Dedifferentiated amniotic fluid mesenchymal stem cell (primary cell): ENCODE results near the gene SLC24A1.
"Not testable (repeated sequence)": the region's sequence is repeated elsewhere in the genome, so short reads cannot be mapped to it uniquely, and the experiment has no call there.

ENCODE experiments used
- DNase-seq: peaks from one replicate; pipeline ENCODE4 v3.0.0-alpha.2; 2016; ENCODE audit errors: extremely low spot score

Gene SLC24A1

DNA sequence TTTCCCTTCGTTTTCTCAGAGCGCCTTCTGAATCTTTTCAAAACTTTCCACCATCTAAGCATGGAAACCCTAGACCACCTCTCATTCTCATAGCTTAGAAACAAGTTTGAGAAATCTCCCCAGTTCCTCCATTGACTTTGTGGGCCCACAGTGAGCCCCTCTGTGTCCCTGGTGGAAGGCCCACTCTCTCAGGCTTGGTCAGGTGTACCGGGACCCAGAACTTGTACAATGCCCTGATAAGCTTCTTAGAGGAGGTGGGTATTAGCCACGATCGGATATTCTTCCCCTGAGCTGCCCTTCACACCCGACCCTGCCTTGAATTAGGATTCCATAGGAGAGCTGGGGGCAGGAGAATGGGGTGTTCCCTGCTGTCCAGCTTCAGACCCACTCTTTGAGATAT is at the start of gene SLC24A1:
SLC24A1 (plus strand) TSS at position 301 of the 400 bp plus-strand sequence. CDS start 2,143 bp downstream, outside the sequence.
- DNase-seq: no peak

DNA sequence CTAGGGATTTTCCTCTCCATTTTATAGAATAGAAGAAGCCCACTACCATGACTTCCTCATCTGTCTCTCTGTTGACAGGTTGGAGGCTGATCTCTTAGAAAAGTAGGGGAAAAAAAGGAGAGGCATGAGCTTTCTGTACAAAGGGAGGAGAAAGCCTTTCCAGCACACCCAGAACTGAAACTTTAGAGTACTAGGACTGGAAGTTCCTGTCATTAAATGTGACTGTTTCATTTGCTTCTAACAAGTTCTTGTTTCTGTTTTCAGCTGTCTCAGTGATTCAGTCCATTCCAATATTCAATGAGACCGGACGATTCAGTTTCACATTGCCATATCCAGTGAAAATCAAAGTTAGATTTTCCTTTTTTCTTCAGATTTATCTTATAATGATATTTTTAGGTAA is 49.8 kb upstream of the SLC24A1 start:
- DNase-seq: no peak

DNA sequence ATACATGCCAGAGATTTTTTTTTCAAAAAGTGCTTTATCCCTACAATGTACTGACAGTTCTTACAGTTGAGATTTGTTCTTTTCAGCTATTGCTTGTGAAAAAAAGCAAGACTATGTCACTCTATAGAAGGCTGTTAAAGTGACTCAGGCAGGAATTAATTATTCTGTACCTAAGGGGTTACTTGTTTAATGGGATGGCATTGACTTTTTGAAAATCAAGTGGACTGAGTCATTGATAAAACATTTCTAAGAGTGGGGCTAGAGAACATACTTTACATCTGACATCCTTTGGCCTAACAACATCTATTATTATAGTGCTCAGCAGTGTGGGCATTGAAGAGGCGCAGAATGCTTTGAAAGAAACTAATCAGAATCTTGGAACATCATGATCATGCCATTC is 45.1 kb upstream of the SLC24A1 start:
- DNase-seq: peak; percentile 17

DNA sequence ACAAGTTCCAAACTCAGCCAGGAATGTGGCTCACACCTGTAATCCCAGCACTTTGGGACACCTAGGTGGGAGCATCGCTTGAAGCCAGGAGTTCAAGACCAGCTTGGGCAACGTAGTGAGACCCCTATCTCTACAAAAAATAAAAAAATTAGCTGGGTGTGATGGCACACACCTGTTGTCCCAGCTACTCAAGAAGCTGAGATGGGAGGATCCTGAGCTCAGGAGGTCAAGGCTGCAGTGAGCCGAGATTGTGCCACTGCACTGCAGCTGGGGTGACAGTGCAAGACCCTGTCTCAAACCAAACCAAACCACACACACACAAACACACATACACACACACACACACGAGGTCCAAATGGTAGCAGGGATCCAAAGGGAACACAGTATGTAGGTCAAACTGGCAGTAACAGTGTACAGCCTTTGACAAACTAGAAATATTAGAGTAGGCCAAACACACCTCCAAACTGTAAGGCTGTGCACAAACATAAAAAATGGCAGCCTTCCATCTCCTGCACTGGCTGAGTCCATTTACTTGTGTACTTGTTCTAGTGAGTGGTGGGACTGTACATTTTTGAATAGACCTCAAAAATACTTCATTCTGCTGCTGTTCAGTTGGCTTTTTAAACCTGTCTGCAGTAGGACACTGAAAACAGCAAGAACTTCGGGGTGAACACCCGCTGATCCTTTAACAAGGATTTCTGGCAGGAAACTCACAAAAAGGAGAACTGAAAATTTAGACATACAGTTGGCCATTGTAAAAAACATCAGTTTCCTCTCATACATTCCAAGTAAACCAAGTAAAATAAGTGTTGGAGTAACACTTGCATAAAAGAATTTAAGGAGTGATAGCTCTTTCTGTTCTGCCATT is 44.4 kb upstream of the SLC24A1 start:
- DNase-seq: no peak

DNA sequence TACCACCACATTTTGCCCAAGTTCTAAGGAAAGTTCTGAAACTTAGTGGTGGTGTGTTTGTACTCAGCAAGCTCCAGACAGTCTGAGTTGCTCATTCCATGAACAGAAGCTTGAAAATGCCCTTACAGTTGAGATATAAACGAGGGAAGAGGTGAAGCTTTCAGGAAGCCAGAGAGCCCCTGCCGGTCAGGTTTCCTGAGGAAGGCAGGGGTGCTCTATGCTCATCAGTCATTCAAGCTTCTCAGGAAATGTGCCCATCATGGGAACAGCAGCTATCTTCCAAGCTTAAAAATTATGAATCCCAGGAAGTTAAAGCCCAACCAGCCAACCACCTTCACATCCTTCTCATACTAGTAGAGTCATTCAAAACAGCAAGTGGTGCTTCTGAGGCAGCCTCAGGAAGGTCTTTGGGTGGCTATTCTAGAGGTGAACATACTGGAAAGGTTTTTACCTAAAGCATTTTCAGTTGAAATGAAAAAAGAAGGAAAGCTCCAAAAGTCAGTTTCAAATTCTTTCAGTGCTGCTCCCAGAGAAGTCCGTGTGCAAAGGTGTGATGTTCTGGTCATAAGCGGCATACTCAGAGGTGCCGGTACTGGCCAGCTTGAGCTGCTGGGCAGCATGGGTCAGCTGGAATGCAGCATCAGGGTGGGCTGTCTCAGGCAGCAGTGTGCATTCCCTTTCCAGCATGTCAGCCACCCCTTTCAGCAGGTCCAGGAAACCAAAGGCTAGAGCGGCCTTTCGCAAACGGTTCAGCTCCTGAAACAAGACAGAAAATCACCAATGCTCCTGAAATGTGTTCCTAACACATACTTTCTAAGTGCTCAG is 42.6 kb upstream of the SLC24A1 start:
- DNase-seq: no peak

DNA sequence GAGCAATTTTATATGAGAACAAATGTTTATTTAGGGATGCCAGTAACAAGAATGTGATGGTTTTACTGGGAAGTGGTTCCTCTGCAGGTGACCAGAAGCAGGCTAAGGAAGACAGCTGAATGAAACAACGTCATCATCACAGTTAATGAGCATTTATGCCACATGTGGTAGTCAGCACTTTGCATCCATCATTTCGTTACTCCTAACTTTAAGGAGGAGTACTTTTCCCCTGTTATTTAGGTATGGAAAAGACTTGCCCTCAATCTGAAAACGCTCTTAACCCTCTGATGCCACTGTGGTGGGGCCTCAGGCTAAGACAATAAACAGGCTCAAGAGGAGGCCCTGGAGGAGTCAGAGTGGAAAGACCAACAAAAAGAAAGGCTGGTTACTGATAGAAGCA is 42.0 kb upstream of the SLC24A1 start:
- DNase-seq: no peak

DNA sequence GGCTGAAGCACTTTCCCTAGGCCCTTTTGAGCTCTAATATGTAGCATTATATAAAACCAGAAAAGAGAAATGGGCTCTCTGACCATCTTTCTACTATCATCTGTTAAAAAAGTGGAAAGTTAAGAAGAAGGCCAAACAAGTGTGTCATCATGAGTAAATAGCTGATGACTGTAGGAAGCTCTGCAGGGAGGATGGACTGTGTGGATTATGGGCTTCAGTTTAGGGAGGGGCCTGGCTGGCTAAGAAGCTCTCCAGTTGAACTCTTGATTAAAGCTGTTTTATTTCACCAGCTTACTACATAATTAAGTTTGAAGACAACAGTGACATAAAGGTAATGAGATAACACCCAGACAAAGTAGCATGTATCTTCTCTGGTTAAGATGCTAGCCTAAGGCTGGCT is 41.5 kb upstream of the SLC24A1 start:
- peak; percentile 38 for DNase-seq

DNA sequence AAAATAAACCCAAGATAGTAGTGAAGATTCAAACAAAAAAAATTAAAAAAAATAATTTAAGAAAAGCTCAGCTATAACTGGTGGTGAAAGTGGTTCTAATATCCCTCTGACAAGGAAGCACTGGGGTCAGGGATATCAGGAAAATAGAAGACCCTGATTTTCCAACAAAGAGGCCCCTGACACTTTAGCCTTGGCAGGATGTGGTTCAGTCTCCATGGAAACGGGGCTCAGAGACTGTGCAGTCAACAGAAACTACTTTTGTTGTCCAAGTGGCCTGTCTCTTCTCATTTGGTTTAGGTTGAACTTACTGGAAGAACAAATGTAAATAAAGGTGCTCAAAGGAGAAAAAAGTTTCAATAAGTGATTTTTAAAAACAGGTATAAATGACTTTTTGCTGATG is 38.0 kb upstream of the SLC24A1 start:
- DNase-seq: no peak

DNA sequence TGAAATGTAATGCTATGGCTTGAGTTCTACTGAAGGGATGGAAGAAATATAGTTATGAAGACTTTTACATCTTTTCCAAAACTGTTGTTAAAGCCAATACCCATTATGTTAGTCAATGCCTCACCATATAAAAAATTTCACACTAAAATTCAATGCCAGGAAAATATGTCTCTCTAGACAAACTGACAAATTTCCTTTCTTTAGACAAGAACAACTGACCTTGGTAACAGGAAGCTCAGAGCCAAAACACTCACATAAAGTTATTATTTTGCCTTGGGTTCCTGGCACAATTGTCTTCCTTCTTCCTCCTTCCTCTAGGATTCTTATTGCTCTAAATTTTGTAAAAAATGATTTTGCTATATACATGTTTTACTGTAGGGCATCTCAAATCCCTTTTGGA is 37.5 kb upstream of the SLC24A1 start:
- no peak for DNase-seq

DNA sequence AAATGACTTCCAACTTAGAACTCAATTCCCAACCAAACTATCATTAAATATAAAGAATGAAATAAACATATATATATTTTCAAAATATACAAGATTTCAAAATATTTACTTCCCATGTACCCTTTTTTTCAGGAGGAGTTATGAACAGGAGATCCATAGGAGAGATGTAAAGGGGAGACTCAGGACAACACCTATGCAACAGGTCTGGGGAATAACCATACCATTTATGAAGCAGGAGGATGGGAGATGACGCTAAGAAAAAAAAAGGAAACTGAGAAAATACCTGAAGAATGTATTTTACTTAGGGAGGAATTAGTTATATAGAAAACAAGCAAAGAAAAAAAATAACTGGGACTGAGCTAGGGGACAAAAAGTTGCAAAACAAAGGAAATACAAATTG is 34.6 kb upstream of the SLC24A1 start:
- DNase-seq: no peak

DNA sequence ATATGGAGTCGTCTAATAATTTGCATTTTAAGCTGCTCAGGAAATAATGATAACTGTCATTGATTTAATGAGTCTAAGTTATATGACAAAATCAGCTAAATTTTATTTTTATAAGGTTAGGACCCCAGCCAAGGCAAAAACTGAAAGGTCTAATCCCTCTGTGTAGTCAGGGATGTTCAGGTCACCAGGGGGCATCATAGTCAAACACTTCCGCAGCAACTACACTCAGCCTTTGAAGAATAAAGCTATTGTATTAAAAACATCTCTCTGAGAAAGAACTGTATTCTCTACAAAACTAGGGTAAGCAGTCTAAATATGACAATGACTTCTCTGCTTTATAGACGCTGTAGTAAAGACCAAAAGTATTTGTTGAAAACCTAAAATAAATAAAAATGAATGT is 25.8 kb upstream of the SLC24A1 start:
- DNase-seq: no peak

DNA sequence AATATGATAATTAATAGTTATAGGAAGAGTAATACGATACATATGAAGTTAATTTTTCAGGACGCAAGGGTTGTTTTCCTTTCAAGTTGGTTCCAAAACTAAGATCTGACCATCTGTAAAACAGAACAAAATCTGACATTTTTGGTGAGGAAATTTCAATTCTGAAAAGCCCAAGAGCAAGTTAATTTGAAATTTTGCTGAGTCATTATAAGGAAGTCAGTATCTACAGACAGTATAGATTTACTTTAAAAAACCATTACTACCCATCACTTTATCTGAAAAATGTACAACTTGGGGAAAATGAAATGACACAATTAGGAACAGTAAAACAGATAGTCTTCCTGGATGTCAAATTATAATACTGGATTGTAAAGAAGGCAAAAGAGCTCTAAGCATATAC is 23.3 kb upstream of the SLC24A1 start:
- DNase-seq: no peak

DNA sequence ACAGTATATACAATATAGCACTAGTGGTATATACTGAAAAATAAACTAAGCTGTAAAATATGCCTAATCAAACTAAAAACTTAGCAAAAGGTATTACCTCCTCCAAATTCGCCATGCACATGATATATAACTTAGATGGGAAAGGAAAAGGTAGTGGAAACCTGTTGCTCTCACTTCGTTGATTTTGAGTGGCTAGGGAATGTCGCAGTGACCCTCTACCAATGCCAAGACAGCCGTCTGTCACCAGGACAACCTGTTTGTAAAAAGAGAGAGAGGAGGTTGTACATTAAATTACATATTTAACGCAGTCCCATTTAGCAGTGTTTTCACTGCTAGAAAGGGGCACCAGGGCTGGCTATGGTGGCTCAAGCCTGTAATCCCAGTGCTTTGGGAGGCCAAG is 22.1 kb upstream of the SLC24A1 start:
- DNase-seq: no peak

DNA sequence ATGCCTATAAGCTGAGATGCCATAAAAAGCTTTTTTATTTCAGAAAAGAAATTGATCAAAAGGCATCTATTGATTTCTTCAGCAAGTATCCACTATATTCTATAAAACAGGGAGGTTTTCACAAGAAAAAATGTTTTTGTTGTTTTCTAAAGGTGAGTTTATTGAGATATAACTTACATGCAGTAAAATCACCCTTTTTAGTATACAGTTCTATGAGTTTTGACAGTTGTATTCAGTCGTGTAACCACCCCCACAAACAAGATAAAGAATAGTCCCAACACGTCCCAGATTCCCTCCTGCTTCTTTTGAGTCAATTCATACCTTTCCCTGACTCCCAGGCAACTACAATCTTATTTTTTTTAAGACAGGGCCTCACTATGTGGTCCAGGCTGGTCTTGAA is 18.6 kb upstream of the SLC24A1 start:
- DNase-seq: no peak

DNA sequence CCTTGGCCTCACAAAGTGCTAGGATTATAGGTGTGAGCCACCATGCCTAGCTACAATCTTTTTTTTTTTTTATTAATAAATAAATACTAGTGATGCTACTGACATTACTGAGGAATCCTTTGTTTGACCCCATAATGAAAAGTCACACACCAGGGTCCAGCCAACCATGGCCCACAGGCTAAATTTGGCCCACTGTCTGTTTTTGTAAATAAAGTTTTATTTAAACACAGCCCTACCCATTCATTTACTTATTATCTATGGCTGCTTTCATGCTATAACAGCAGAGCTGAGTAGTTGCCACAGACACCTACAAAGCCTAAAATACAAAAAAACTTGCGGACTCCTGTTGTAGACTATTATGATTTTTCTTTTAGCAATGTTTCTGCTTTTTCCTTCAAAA is 18.2 kb upstream of the SLC24A1 start:
- no peak for DNase-seq

DNA sequence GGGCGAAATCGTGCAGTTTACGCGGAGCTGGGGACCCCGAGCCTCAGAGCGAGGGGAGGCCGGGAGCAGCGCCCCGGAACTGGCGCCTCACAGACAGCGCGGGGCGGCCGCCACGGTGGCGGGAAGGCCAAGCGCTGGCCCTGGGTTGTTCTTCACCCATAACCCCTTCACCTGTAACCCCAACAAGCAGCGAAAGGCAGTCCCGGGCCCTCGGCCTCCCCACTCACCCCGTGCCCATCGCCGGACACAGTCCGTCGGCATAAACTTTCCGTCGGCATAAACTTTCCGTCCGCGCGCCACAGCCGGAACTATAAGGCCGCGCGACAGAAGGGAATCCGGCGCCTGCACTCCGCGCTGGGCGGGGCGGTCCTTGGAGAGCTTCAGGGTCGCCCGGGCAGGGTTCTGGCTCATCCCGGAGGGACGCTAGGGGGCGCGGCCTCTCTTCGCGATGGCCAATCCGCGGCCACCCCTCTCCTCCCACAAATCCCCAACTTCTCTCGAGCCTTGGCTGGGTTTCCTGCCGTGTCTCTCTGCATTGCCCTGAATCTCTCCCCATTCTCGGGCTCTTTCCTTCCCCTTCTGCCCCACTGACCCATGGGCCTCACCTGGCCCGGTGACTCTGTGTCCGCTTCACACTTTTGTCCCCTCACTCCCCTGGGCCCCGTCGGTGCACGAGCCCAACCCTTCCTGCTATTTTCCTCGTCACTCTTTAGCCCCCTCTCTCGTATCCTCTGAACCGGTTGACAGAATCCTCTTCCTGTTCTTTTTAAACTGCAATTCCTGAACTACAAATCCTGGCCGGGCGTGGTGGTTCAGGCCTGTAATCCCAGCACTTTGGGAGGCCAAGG is 10.6 kb upstream of the SLC24A1 start, which contains the start of gene INTS14:
INTS14 (minus strand) TSS at position 261 of the 848 bp plus-strand sequence. CDS start 3,751 bp downstream, outside the sequence.
- DNase-seq: peak; percentile 95

DNA sequence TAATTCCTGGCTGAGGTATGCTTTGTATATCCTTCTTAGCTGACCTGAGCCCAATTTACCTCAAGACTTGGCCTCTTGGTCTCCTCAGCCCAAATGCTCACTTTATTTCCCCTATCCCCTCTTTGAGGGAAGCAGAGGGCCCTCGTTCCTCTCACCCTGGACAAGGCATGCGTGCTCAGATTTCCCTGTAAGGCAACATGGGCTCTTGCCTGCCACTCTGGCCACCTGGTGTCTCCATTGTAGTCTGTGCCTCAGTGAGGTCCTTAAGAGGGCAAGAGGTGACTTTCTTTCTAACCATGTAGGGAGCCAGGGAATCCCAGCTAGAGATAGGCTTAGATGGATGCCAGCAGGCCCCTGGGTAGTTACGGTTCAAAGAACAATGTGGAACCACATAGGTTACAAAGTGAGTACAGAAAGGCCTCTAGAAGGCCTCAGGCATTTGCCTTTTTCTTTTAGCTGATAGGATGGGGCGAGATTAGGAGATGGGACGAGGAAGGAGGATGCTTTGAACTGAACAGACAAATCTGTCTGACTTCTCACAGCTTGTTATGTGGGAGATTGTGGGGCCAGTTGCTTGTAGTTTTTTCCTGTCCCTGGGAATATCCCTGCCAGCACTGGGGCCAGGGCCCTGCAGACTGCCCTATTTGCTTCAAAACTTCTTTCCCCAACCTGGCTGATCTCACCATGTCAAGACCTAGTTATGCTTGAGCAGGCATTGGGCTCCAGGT is 9.7 kb upstream of the SLC24A1 start:
- no peak for DNase-seq

DNA sequence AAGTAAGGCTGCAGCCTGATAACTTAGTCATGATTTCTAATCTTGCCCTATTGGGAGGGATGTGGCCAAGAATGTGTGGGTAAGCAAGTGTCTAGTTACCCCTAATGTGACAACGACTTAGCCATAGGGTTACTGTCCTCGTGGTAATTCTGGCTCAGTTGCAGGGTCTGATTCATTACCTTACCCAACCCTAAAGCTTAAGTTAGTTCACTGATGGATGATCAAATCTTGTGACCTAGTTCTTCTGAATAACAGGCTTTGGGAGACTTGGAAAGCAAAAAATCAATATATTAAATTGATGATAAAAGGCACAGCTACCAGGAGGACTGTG is 9.2 kb upstream of the SLC24A1 start:
- DNase-seq: no peak

DNA sequence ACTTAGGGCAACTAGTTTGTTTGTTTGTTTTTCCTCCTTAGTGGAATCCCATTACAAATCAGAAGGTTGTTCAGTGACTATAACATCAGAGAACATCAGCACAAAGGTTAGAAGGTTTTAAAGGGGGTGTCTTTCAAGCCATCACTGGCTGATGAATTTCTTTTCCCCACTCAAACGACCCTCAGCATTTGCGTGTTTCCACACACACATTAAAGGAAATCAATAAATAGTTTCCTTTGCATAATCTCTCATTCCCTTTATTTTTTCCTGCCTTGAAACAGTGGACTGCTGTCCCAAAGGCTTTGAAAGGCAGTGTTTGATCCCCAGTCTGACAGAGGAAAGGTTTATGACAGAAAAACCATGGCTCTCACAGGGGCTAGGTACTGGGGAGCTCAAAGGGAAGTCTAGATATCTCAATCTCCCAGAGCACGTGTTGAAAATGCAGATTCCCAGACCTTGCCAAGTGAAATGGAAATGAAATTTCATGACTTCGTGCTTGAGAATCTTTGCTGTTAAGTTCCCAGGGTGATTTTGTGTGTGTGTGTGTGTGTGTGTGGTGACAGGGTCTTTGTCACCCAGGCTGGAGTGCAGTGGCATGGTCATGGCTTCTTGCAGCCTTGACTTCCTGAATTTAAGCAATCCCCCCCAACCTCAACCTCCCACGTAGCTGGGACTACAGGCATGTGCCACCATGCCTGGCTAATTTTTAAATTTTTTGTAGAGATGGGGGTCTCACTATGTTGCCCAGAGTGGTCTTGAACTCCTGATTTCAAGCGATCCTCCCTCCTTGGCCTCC is 8.6 kb upstream of the SLC24A1 start:
- DNase-seq: no peak

DNA sequence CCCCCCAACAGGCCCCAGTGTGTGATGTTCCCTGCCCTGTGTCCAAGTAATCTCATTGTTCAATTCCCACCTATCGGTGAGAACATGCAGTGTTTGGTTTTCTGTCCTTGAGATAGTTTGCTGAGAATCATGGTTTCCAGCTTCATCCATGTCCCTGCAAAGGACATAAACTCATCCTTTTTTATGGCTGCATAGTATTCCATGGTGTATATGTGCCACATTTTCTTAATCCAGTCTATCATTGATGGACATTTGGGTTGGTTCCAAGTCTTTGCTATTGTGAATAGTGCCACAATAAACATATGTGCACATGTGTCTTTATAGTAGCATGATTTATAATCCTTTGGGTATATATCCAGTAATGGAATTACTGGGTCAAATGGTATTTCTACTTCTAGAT is 5.9 kb upstream of the SLC24A1 start:
- DNase-seq: not testable (repeated sequence)
